ENCODE measurements around the gene PTCD2.

- TF ChIP-seq CTCF (tag by site-specific recombination; IDR thresholded peaks at IDR 0.05) (no peak), ZFP69B (tag by site-specific recombination; IDR thresholded peaks at IDR 0.05) (no peak), TCF7L2 (IDR thresholded peaks at IDR 0.05; ENCODE audit: borderline replicate concordance, low read depth, low read length) (no peak), ZBTB21 (tag by site-specific recombination; IDR thresholded peaks at IDR 0.05) (no peak), ZNF792 (tag by site-specific recombination; IDR thresholded peaks at IDR 0.05) (no peak), ZNF639 (tag by site-specific recombination; IDR thresholded peaks at IDR 0.05) (no peak), ZNF48 (tag by site-specific recombination; IDR thresholded peaks at IDR 0.05) (no peak), ZNF24 (tag by site-specific recombination; IDR thresholded peaks at IDR 0.05) (no peak), ZNF548 (tag by site-specific recombination; IDR thresholded peaks at IDR 0.05) (no peak), ZNF274 (IDR thresholded peaks at IDR 0.05; ENCODE audit: low read length) (no peak), ZNF274 (tag by site-specific recombination; IDR thresholded peaks at IDR 0.05; ENCODE audit: borderline replicate concordance) (no peak), ZNF704 (tag by site-specific recombination; IDR thresholded peaks at IDR 0.05) (no peak), ZNF155 (tag by site-specific recombination; IDR thresholded peaks at IDR 0.05) (no peak), ZNF416 (tag by site-specific recombination; IDR thresholded peaks at IDR 0.05) (no peak)
Observed at GRCh38 chr5:72308853-72309191, 11.4 kb upstream of the PTCD2 start.

Data from HEK293 (cell line).